Measurements from ENCODE around the gene RPS6KL1.

RPS6KL1 gene

DNA sequence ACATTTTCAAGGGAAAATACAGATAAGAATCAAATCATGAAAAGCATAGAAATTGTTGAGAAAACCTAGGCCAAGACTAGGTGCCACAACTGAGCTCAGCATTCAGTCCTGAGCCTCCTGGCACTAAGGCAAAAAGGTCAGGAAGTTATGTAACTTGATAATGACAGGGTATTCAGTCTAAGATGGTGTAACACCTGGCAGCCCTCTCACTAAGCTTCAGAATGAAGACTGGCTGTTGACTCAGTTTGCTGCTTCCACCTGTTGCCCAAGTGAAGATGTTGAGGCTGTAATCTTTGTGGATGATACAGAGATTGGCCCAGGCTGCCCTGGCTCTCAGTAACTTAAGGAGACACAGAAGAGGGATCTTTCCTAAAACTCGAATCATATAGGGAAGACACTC is 66.7 kb downstream of the RPS6KL1 start:
- no peak for DNase-seq (ENCODE audit: low read depth)

DNA sequence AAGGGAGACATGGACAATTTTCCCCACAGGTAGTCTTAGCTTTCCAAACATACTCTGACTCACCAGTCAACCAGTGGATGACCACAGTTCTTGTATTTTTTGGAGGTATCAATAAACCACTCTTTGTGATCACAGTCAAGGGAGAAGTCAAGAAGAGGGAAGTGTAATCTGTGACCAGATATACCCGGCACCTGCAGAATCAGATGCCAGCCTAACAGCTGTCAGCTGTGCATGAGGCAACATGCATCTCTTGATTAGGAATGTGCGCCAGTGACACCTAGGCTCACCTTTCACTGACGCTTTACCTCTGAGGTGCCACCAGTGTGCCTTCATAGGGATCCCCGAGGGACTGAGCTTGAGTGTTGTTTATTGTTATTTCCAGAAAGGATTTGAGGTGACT is 67.1 kb downstream of the RPS6KL1 start:
- no peak for DNase-seq (ENCODE audit: low read depth)

DNA sequence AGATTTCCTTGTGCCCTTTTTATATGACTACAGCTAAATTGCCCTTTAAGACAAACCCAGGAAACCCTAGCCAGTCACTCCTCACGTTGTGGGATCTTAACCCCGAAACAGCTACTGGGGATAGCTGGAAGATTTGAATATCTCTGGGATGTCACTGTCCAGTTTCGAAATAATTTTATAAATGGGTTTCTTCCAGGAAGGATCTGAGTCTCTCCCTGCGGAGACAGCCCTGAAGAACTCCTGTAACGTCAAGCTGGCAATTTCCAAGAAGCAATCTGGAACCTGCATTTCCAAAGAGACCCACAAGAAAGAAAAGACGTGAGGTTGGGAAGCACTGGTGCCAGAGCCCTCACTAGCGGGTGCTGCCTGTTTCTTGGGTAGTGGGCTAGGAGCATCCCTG is 68.0 kb downstream of the RPS6KL1 start:
- DNase-seq (ENCODE audit: low read depth), result no peak

All from stimulated activated CD8-positive, alpha-beta memory T cell treated with anti-CD3 and anti-CD28 coated beads, Interleukin-7, amount 100 ng/mL, for 24 hours (primary cell).